OCI-LY3 (cell line): ENCODE results near the gene MET.
"Not testable (repeated sequence)": the region's sequence is repeated elsewhere in the genome, so short reads cannot be mapped to it uniquely, and the experiment has no call there.

ENCODE experiments used
- CTCF ChIP-seq: fragments of 200-600, 300-600 bp; sonication (generic); IDR thresholded peaks from 2 replicates; pipeline ENCODE4 v1.5.1; 2014; ENCODE audit warnings: antibody characterized with exemption, low read length, low read depth
- EZH2phosphoT487 ChIP-seq: fragments of 200-600 bp; shearing (Covaris generic); IDR thresholded peaks from 2 replicates; pipeline ENCODE4 v1.6.1; 2018; ENCODE audit warnings: antibody characterized with exemption, mixed run types, low read depth

GRCh38 chr7:116746388-116746787 is 74.4 kb downstream of the MET start:
- TF ChIP-seq CTCF, EZH2phosphoT487: not testable (repeated sequence)
